Trophoblast cell (in vitro differentiated cells and primary cell): ENCODE data around the gene SLC35E2B.
"Not testable (repeated sequence)": the region's sequence is repeated elsewhere in the genome, so short reads cannot be mapped to it uniquely, and the experiment has no call there.

ENCODE experiments used
- DNase-seq, 2 donors: peaks; one replicate each; pipeline ENCODE4 v3.0.0-alpha.2; 2016
- H2AFZ ChIP-seq: 2 replicates; pipeline ENCODE4 v1.6.1; 2013; ENCODE audit warnings: low read length, moderate library complexity, mild to moderate bottlenecking; ENCODE audit not compliant: insufficient read depth, poor library complexity
- H2AK5ac ChIP-seq: 2 replicates; pipeline ENCODE4 v1.6.1; 2013; ENCODE audit warnings: mild to moderate bottlenecking, low read length
- H2BK120ac ChIP-seq: 2 replicates; pipeline ENCODE4 v1.6.1; 2013; ENCODE audit warnings: low read length, mild to moderate bottlenecking, moderate library complexity; ENCODE audit not compliant: insufficient read depth, poor library complexity
- H2BK12ac ChIP-seq: 2 replicates; pipeline ENCODE4 v1.6.1; 2013; ENCODE audit warnings: mild to moderate bottlenecking, low read length, moderate library complexity
- H2BK5ac ChIP-seq: 2 replicates; pipeline ENCODE4 v1.6.1; 2013; ENCODE audit warnings: low read length, low read depth, moderate library complexity, mild to moderate bottlenecking; ENCODE audit not compliant: poor library complexity
- H3K14ac ChIP-seq: 2 replicates; pipeline ENCODE4 v1.6.1; 2013; ENCODE audit warnings: mild to moderate bottlenecking, low read length
- H3K18ac ChIP-seq: 2 replicates; pipeline ENCODE4 v1.6.1; 2013; ENCODE audit warnings: mild to moderate bottlenecking, low read length
- H3K23ac ChIP-seq: 2 replicates; pipeline ENCODE4 v1.6.1; 2013; ENCODE audit warnings: low read length
- H3K27ac ChIP-seq: 2 replicates; pipeline ENCODE4 v1.5.1; 2013; ENCODE audit warnings: low read depth, mild to moderate bottlenecking, inconsistent platforms, low read length, moderate library complexity
- H3K27me3 ChIP-seq: 2 replicates; pipeline ENCODE4 v1.6.1; 2013; ENCODE audit warnings: inconsistent platforms, mild to moderate bottlenecking, low read length, moderate library complexity; ENCODE audit not compliant: insufficient read depth
- H3K36me3 ChIP-seq, 2 experiments: 1 replicate in 1 of 2; 2 replicates in 1 of 2; pipeline ENCODE4 v1.6.1; 2013; ENCODE audit warnings: low read length in 2 of 2, mild to moderate bottlenecking in 2 of 2, moderate library complexity in 1 of 2; ENCODE audit not compliant: insufficient read depth in 2 of 2, control insufficient read depth in 1 of 2
- H3K4ac ChIP-seq: 2 replicates; pipeline ENCODE4 v1.6.1; 2013; ENCODE audit warnings: low read depth, mild to moderate bottlenecking, low read length, moderate library complexity
- H3K4me1 ChIP-seq, 2 experiments: 1 replicate in 1 of 2; 2 replicates in 1 of 2; pipeline ENCODE4 v1.6.1; 2013; ENCODE audit warnings: low read length in 2 of 2, mild to moderate bottlenecking in 2 of 2, moderate library complexity in 1 of 2; ENCODE audit not compliant: insufficient read depth in 2 of 2, control insufficient read depth in 1 of 2
- H3K4me2 ChIP-seq: 2 replicates; pipeline ENCODE4 v1.6.1; 2013; ENCODE audit warnings: inconsistent platforms, mild to moderate bottlenecking, low read length, moderate library complexity
- H3K4me3 ChIP-seq: 2 replicates; pipeline ENCODE4 v1.5.1; 2013; ENCODE audit warnings: mild to moderate bottlenecking, low read depth, low read length, inconsistent platforms
- H3K79me1 ChIP-seq: one replicate; pipeline ENCODE4 v1.6.1; 2013; ENCODE audit warnings: low read length
- H3K79me2 ChIP-seq: 2 replicates; pipeline ENCODE4 v1.6.1; 2013; ENCODE audit warnings: low read length, mild to moderate bottlenecking; ENCODE audit not compliant: control insufficient read depth, insufficient read depth, poor library complexity
- H3K9ac ChIP-seq: 2 replicates; pipeline ENCODE4 v1.6.1; 2013; ENCODE audit warnings: mild to moderate bottlenecking, low read length
- H3K9me3 ChIP-seq: 2 replicates; pipeline ENCODE4 v1.6.1; 2013; ENCODE audit warnings: low read depth, mild to moderate bottlenecking, control low read depth, inconsistent platforms, low read length; ENCODE audit not compliant: insufficient read depth
- H4K12ac ChIP-seq: 2 replicates; pipeline ENCODE4 v1.6.1; 2013; ENCODE audit warnings: low read depth, mild to moderate bottlenecking, low read length, moderate library complexity
- H4K8ac ChIP-seq: 2 replicates; pipeline ENCODE4 v1.6.1; 2013; ENCODE audit warnings: low read depth, mild to moderate bottlenecking, low read length, moderate library complexity
- H4K91ac ChIP-seq: one replicate; pipeline ENCODE4 v1.6.1; 2013; ENCODE audit warnings: low read depth, mild to moderate bottlenecking, low read length, moderate library complexity
- WGBS: extraction: QIAGEN DNeasy Blood & Tissue Kit; methylation state at CpG from one replicate; pipeline ENCODE4 v1.1.7; 2013; ENCODE audit warnings: missing lambda C conversion rate; ENCODE audit not compliant: insufficient read length, insufficient coverage; ENCODE audit errors: extremely low coverage; 5-methylcytosine and 5-hydroxymethylcytosine counted together

SLC35E2B gene

GRCh38 chr1:1680031-1680911, 12.3 kb downstream of the SLC35E2B start:
- H3K14ac ChIP-seq = no peak overlapping the region
- H2BK5ac ChIP-seq = no peak overlapping the region
- H3K36me3 ChIP-seq = peaks cover 6% of the 10 kb centered on the region in 2 experiments
- WGBS = no CpG with 5 or more reads among the region's 32 CpGs
- H3K27ac ChIP-seq = no peak overlapping the region
- H3K4ac ChIP-seq = no peak overlapping the region
- H2BK120ac ChIP-seq = no peak overlapping the region
- no peak overlapping the region for H3K9ac ChIP-seq
- no peak overlapping the region for H4K12ac ChIP-seq
- no peaks in the 10 kb centered on the region for H3K27me3 ChIP-seq
- no peak overlapping the region for H2BK12ac ChIP-seq
- H3K18ac ChIP-seq = peak overlapping the region; percentile 2
- H3K9me3 ChIP-seq = no peaks in the 10 kb centered on the region
- H3K23ac ChIP-seq = no peak overlapping the region
- no peak overlapping the region for H2AK5ac ChIP-seq
- H3K4me2 ChIP-seq = no peak overlapping the region
- no peaks in the 10 kb centered on the region for H3K79me1 ChIP-seq
- no peak overlapping the region for H4K91ac ChIP-seq
- no peak for DNase-seq
- no peak overlapping the region for H4K8ac ChIP-seq
- H3K4me1 ChIP-seq = no peaks in the 10 kb centered on the region
- H3K79me2 ChIP-seq = peaks cover 2% of the 10 kb centered on the region
- no peak overlapping the region for H3K4me3 ChIP-seq
- H2AFZ ChIP-seq = no peak overlapping the region

GRCh38 chr1:1678581-1679380, 13.8 kb downstream of the SLC35E2B start:
- Histone ChIP-seq H4K12ac (no peak overlapping the region), H3K9me3 (no peaks in the 10 kb centered on the region), H2AK5ac (no peak overlapping the region), H3K4me1 (no peaks in the 10 kb centered on the region), H4K91ac (no peak overlapping the region), H2BK12ac (no peak overlapping the region), H3K36me3 (peaks cover 10 to 13% of the 10 kb centered on the region in 2 experiments), H3K23ac (no peak overlapping the region), H2BK120ac (no peak overlapping the region), H2AFZ (no peak overlapping the region), H3K27me3 (no peaks in the 10 kb centered on the region), H4K8ac (no peak overlapping the region), H3K27ac (no peak overlapping the region), H3K79me1 (no peaks in the 10 kb centered on the region), H3K4ac (peak overlapping the region; percentile 13), H3K9ac (no peak overlapping the region), H3K18ac (no peak overlapping the region), H3K14ac (no peak overlapping the region), H2BK5ac (no peak overlapping the region), H3K79me2 (peaks cover 2% of the 10 kb centered on the region), H3K4me3 (no peak overlapping the region), H3K4me2 (no peak overlapping the region)
- DNase-seq = no peak
- no CpG with 5 or more reads among the region's 24 CpGs for WGBS

DNA sequence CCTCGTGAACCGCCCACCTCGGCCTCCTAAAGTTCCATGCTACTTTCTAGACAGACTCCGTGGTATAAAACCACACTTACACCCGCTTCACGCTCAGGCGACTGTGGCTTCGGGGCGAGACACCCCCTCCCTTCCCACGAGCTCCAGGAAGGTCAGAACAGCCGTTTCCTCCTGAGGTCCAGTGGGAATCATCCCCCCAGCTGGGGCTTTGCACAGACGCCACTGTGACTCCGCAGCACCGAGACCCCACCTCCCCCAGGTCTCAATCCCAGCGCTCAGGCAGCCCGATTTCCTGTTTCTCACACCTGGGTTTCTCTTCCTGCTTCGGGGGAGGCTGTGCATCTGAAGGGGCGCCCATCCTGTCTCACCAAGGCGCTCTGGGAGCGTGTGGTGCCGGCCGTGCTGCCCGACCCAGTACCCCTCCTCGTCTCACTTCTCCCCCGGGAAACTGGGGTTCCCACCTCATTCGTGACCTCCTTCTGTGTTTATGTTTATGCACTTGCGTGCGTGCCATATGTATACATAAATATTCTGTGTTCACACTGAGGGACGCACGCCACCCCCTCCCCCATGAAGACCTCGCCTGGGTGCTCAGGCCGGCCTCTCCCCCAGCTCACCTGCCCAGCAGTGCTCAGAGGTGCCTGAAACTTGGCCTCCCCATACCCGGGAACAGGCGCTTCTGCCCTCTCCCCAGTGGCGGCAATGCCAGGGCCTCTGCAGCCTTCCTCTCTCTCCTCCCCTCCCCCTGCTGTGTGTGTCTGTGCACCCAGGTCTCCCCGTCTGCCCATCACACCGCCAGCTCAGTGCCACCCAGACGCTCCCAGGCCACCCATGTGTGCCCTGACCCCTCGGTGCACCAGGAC, 14.6 kb downstream of the SLC35E2B start:
- WGBS = no CpG with 5 or more reads among the region's 39 CpGs
- Histone ChIP-seq H3K4ac (no peak overlapping the region), H3K23ac (no peak overlapping the region), H3K9me3 (no peaks in the 10 kb centered on the region), H3K36me3 (peaks cover 6 to 15% of the 10 kb centered on the region in 2 experiments), H3K18ac (no peak overlapping the region), H3K4me2 (no peak overlapping the region), H3K4me3 (no peak overlapping the region), H3K4me1 (no peaks in the 10 kb centered on the region), H2BK120ac (no peak overlapping the region), H3K79me2 (no peaks in the 10 kb centered on the region), H2AFZ (no peak overlapping the region), H3K14ac (no peak overlapping the region), H3K27ac (no peak overlapping the region), H3K27me3 (no peaks in the 10 kb centered on the region), H4K8ac (no peak overlapping the region), H3K9ac (no peak overlapping the region), H4K91ac (no peak overlapping the region), H3K79me1 (no peaks in the 10 kb centered on the region), H4K12ac (no peak overlapping the region), H2AK5ac (no peak overlapping the region), H2BK12ac (no peak overlapping the region), H2BK5ac (no peak overlapping the region)
- DNase-seq = no peak

GRCh38 chr1:1676087-1676486, 16.5 kb downstream of the SLC35E2B start:
- H2AFZ ChIP-seq, H3K4ac ChIP-seq, H3K4me3 ChIP-seq, H2AK5ac ChIP-seq, H3K4me1 ChIP-seq, H2BK120ac ChIP-seq, H3K18ac ChIP-seq, H4K91ac ChIP-seq, H3K14ac ChIP-seq, H3K23ac ChIP-seq, H4K12ac ChIP-seq, DNase-seq, H2BK12ac ChIP-seq, H4K8ac ChIP-seq, H3K79me2 ChIP-seq, H2BK5ac ChIP-seq, H3K27ac ChIP-seq, H3K27me3 ChIP-seq, H3K9me3 ChIP-seq, H3K9ac ChIP-seq, H3K4me2 ChIP-seq, H3K79me1 ChIP-seq: not testable (repeated sequence)
- no CpG with 5 or more reads among the region's 21 CpGs for WGBS
- peaks cover 19 to 26% of the 10 kb centered on the region in 2 experiments for H3K36me3 ChIP-seq
